ENCODE results near the gene HSPBP1.

HSPBP1 gene

GRCh38 chr19:55258828-55259539 is 20.9 kb downstream of the HSPBP1 start, which contains the start of gene PPP6R1 (continued):
- TF ChIP-seq ZNF350 (tag by site-specific recombination; IDR thresholded peaks at IDR 0.05) (no peak), ZNF707 (tag by site-specific recombination; IDR thresholded peaks at IDR 0.05) (no peak), ZBTB11 (tag by site-specific recombination; conservative IDR thresholded peaks at IDR 0.05; ENCODE audit: low read depth) (peak; percentile 85), KLF8 (tag by site-specific recombination; IDR thresholded peaks at IDR 0.05) (peak; percentile 98), ZNF747 (tag by site-specific recombination; IDR thresholded peaks at IDR 0.05) (no peak), RBAK (tag by site-specific recombination; IDR thresholded peaks at IDR 0.05) (no peak), EGR2 (tag by site-specific recombination; IDR thresholded peaks at IDR 0.05; ENCODE audit: low read depth) (peak; percentile 75), ZNF776 (tag by site-specific recombination; IDR thresholded peaks at IDR 0.05; ENCODE audit: borderline replicate concordance) (no peak), BCL6B (tag by site-specific recombination; IDR thresholded peaks at IDR 0.05) (no peak), ZXDB (tag by site-specific recombination; IDR thresholded peaks at IDR 0.05) (peak; percentile 93), ZNF449 (tag by site-specific recombination; IDR thresholded peaks at IDR 0.05) (peak; percentile 24; the same call in 1 of the 2 replicates), TRIM28 (IDR thresholded peaks at IDR 0.05; ENCODE audit: borderline replicate concordance, low read length) (peak; percentile 80; the same call in 1 of the 2 replicates), ZNF677 (tag by site-specific recombination; IDR thresholded peaks at IDR 0.05) (peak; percentile 55; the same call in 1 of the 2 replicates), SETDB1 (IDR thresholded peaks at IDR 0.05; ENCODE audit: insufficient read length, low read length) (no peak), ZBTB7A (tag by site-specific recombination; IDR thresholded peaks at IDR 0.05; ENCODE audit: low read depth) (peak; percentile 76; the same call in 1 of the 2 replicates), ZNF23 (tag by site-specific recombination; IDR thresholded peaks at IDR 0.05; ENCODE audit: borderline replicate concordance) (no peak), ZNF362 (tag by site-specific recombination; IDR thresholded peaks at IDR 0.05) (no peak), ZNF366 (tag by site-specific recombination; conservative IDR thresholded peaks at IDR 0.05) (peak; percentile 80), ZIC2 (tag by site-specific recombination; IDR thresholded peaks at IDR 0.05) (peak; percentile 48), ZNF596 (tag by site-specific recombination; IDR thresholded peaks at IDR 0.05) (no peak), ZNF629 (tag by site-specific recombination; IDR thresholded peaks at IDR 0.05) (peak; percentile 91), ZBTB8A (tag by site-specific recombination; IDR thresholded peaks at IDR 0.05) (peak; percentile 78), SP3 (tag by site-specific recombination; IDR thresholded peaks at IDR 0.05) (peak; percentile 94), PRDM1 (tag by site-specific recombination; IDR thresholded peaks at IDR 0.05) (0 out of 2 replicates have a peak, but pooled peaks have one; percentile 47), ZNF266 (tag by site-specific recombination; IDR thresholded peaks at IDR 0.05; ENCODE audit: low read depth) (no peak), ZNF24 (tag by site-specific recombination; IDR thresholded peaks at IDR 0.05) (peak; percentile 94), ZNF184 (tag by site-specific recombination; IDR thresholded peaks at IDR 0.05) (peak; percentile 87), ZNF2 (tag by site-specific recombination; IDR thresholded peaks at IDR 0.05) (peak; percentile 74; the same call in 1 of the 2 replicates), GLI2 (tag by site-specific recombination; IDR thresholded peaks at IDR 0.05; ENCODE audit: borderline replicate concordance, low read depth) (no peak; the same call in 1 of the 2 replicates), ZNF513 (tag by site-specific recombination; IDR thresholded peaks at IDR 0.05) (peak; percentile 25; the same call in 1 of the 2 replicates)

Measured in HEK293 (cell line).